GM18517 (cell line): Measurements from ENCODE around the gene UBP1.
"Not testable (repeated sequence)": the region's sequence is repeated elsewhere in the genome, so short reads cannot be mapped to it uniquely, and the experiment has no call there.

Experiments used
- ATAC-seq: cut with Tn5 transposase; IDR thresholded peaks from one replicate; pipeline ENCODE4 v1.9.1; 2021; ENCODE audit warnings: mild to moderate bottlenecking, moderate library complexity; ENCODE audit not compliant: unreplicated experiment

Gene UBP1

DNA sequence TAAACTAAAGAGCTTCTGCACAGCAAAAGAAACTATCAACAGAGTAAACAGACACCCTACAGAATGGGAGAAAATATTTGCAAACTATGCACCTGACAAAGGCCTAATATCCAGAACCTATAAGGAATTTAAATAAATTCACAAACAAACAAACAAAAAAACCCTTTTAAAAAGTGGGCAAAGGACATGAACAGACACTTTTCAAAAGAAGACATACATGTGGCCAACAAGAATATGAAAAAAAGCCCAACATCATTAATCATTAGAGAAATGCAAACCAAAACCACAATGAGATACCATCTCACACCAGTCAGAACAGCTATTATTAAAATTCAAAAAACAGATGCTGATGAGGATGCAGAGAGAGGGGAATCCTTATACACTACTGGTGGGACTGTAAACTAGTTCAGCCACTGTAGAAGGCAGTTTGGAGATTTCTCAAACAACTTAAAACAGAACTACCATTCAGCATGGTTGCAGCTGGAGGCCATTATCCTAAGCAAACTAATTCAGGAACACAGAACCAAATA lies 101.2 kb downstream of the UBP1 start:
- ATAC-seq: not testable (repeated sequence)
